PFSK-1 (cell line): Measurements from ENCODE around the gene TTC21A.

Source experiments
- FOXP2 ChIP-seq: optimal IDR thresholded peaks from 2 replicates; pipeline ENCODE3; 2011; ENCODE audit warnings: borderline replicate concordance, control low read depth, inconsistent platforms; ENCODE audit not compliant: insufficient read depth; ENCODE audit errors: extremely low read length, extremely low read depth
- POLR2AphosphoS5 ChIP-seq: IDR thresholded peaks from 2 replicates; pipeline ENCODE4 v1.6.1; 2012; ENCODE audit warnings: low read depth, mild to moderate bottlenecking, control low read depth, low read length, moderate library complexity
- SIN3A ChIP-seq: IDR thresholded peaks from 2 replicates; pipeline ENCODE4 v1.6.1; 2012; ENCODE audit warnings: mild to moderate bottlenecking, low read length, moderate library complexity, borderline replicate concordance; ENCODE audit not compliant: insufficient read depth
- TAF1 ChIP-seq: IDR thresholded peaks from 2 replicates; pipeline ENCODE4 v1.6.1; 2012; ENCODE audit warnings: low read length, control low read depth, borderline replicate concordance; ENCODE audit not compliant: insufficient read depth
- TF ChIP-seq, protein P1 (sequence below), 2 experiments: IDR thresholded peaks; 2 replicates each; pipeline versions ENCODE4 v1.6.1 to v1.8.0; 2011 to 2012; ENCODE audit warnings: low read depth in 2 of 2, low read length in 2 of 2, control low read depth in 1 of 2, inconsistent platforms in 1 of 2, mild to moderate bottlenecking in 1 of 2, moderate library complexity in 1 of 2; ENCODE audit not compliant: insufficient read depth in 1 of 2

DNA sequence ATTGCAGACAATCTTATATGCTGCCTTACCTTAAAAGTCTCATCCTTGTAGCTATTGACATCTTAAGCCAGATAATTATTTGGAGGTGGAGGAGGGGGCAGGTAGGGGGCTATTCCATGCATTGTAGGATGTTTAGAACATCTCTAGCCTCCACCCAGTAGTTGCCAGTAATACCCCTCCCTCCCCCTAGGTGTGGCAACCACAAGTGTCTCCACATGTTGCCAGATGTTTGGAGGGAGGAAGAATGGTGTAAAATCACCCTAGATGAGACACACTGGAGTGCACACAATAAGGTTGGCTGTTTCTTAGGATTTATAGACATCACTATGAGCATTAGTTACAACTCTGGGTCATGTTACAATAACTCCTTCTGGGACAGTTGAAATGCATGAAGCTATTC lies 27.5 kb upstream of the TTC21A start:
- no peak for TF ChIP-seq POLR2AphosphoS5
- TF ChIP-seq SIN3A = no peak
- TF ChIP-seq, protein P1, sequence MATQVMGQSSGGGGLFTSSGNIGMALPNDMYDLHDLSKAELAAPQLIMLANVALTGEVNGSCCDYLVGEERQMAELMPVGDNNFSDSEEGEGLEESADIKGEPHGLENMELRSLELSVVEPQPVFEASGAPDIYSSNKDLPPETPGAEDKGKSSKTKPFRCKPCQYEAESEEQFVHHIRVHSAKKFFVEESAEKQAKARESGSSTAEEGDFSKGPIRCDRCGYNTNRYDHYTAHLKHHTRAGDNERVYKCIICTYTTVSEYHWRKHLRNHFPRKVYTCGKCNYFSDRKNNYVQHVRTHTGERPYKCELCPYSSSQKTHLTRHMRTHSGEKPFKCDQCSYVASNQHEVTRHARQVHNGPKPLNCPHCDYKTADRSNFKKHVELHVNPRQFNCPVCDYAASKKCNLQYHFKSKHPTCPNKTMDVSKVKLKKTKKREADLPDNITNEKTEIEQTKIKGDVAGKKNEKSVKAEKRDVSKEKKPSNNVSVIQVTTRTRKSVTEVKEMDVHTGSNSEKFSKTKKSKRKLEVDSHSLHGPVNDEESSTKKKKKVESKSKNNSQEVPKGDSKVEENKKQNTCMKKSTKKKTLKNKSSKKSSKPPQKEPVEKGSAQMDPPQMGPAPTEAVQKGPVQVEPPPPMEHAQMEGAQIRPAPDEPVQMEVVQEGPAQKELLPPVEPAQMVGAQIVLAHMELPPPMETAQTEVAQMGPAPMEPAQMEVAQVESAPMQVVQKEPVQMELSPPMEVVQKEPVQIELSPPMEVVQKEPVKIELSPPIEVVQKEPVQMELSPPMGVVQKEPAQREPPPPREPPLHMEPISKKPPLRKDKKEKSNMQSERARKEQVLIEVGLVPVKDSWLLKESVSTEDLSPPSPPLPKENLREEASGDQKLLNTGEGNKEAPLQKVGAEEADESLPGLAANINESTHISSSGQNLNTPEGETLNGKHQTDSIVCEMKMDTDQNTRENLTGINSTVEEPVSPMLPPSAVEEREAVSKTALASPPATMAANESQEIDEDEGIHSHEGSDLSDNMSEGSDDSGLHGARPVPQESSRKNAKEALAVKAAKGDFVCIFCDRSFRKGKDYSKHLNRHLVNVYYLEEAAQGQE (IDR thresholded peaks at IDR 0.05; ENCODE audit: insufficient read depth in 1 of 2, low read depth in 2 of 2, low read length in 2 of 2) = no peak
- TF ChIP-seq TAF1 = no peak
- no peak for TF ChIP-seq FOXP2
